ENCODE results near the gene EPHA2.

Gene EPHA2

DNA sequence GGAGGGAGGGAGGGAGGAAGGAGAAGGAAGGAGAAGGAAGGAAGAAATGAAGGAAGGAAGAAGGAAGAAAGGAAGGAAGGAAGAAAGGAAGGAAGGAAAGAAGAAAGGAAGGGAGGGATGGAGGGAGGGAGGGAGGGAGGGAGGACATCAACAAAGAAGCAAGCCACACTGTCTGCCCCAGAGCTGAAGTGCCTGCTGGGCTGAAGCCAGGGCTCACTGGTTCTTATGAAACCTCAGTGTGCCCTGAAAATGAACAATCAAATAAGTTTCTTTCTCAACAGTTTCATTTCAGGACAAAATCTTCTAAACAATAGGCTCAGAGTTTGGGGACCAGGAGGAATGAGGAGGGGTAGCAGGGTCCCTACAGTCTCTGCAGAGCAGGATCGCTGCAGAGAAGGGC lies 35.4 kb upstream of the EPHA2 start:
- H3K4me3 ChIP-seq (ENCODE audit: low read length): no peak overlapping the region
- no peak for TF ChIP-seq ZNF274 (IDR thresholded peaks at IDR 0.05; ENCODE audit: low read depth, low read length)

DNA sequence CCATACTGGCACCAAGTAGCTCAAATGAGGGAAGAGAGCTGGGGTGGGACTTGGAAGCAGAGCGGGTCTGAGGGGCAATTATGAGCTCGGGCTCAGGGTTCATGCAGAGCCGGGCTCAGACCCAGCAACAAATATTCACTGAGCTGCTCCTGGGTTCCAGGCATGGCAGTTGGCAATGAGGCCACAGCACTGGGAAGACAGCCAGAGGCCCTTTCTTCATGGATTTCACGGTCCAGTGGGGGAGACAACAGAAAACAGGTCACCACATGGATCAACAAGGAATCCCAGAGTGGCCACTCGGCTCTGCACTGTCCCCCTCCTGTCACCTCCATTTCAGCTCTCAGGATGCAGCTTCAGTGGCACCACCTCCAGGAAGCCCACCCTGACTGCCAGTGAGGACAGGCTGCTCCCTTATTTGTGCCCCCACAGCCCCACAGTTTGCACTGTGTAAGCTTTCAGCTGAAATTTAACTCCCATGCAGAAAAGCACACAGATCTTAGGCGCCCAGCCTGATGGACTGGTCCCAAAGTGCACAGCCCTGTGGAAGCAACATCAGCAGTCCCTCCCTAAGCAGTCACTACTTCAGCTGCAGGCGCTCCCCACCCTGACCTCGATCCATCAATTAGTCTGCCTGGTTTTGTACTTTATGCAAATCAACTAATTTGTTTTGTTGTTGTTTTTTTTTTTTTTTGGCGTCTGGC lies 34.2 kb upstream of the EPHA2 start:
- TF ChIP-seq ZNF274 (IDR thresholded peaks at IDR 0.05; ENCODE audit: low read depth, low read length): no peak
- H3K4me3 ChIP-seq (ENCODE audit: low read length): no peak overlapping the region

DNA sequence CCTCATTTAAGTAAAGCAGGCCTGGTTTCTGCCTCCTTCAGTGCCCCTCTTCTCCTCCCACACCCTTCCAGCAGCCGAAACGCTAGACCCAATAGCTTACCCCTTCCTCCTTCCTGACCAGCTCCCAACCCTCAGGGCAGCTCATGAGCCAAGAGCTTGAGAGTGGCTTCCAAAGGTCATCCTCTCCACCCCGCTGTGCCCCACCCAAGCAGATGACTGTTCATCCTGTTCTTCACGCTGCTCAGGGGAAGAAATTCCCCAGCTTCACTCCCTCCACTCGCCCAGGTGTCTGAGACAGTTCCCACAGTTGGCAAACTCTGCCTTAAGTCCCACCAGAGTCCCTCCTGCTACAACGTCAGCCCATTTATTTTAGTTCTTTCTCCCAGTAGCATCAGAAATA lies 33.1 kb upstream of the EPHA2 start:
- H3K4me3 ChIP-seq (ENCODE audit: low read length): no peak overlapping the region
- TF ChIP-seq ZNF274 (IDR thresholded peaks at IDR 0.05; ENCODE audit: low read depth, low read length): no peak

DNA sequence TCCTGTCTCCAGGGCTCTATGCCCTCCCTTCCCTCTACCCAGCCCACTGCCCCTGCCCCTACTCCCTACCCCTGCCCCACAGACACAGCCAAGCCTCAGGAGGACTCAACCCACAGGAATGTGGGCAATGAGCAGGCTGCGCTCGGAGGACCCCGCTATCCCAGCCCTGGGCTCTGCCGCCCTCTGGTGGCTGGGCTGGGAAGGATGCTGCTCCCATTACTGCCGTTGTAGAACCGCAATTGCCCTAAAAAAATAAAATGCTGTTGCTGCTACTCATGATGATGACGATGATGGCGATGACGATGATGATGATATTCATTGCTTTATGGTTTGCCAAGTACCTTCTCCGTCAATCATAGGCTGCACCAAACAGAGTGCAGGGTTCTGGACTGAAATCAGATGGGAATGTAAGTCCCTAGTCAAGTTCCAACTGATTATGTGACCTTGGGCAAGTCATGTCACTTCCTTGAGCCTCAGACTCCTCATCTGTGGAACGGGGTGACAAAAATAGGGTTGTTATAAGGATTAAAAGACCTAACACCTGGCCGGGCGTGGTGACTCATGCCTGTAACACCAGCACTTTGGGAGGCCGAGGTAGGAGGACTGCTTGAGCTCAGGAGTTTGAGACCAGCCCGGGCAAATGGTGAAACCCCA lies 32.0 kb upstream of the EPHA2 start:
- H3K4me3 ChIP-seq (ENCODE audit: low read length): no peak overlapping the region
- TF ChIP-seq ZNF274 (IDR thresholded peaks at IDR 0.05; ENCODE audit: low read depth, low read length): no peak

DNA sequence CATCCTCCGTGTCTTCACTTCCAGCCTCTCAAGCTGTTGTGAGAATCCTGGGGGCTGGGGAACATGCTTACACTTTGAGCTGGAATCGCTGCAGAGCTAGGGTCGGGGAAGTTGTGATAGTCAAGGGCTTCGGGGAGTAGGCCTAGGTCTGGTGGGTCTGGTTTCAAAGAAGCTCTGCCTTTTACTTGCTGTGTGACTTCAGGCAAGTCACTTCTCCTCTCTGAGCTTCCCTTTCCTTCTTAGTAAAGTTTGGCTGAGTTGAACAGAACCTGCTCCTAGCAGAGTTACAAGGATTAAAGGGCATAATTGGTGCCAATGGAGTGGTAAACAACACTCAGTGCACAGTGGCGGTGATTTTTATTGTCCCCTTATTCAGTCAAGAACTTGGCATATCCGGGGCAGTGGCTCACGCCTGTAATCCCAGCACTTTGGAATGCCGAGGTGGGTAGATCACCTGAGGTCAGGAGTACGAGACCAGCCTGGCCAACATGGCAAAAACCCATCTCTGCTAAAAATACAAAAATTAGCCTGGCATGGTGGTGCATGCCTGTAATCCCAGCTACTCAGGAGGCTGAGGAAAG lies 30.9 kb upstream of the EPHA2 start:
- no peak for TF ChIP-seq ZNF274 (IDR thresholded peaks at IDR 0.05; ENCODE audit: low read depth, low read length)

DNA sequence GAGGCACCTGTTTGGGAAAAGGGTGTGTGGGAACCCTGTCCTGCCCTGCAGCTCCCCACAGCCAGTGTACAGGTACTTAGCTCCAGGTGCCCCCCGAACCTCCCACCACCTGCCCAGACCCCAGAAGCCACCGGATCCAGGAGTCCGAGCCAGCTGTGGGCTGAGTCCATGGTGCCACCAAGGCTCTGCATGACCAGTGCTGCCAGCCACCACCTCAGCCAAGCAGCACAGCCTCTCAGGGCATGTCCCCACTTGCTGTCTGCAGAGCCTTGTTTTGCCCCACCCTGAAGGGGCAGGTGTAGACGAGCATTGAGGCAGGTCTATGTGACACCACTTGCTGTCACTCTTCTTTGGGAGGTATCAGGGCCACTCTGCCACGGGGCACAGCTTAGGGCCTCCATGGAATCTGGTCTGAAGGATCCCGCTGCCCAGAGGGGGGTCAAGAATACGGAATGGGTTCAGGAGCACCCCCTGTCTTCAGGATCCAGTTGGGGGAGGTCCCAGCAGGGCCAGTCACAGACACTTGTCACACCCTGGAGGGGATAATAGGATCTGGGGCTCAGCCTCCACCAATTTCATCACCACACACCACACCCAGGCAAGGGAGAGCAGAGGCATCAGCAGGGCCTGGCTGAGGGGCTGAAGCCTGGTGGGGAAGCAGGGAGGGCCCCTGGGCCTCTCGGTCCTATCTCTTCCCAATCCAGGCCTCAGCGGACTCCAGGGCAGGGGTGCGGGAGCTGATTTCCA lies 28.9 kb upstream of the EPHA2 start:
- no peak overlapping the region for H3K4me3 ChIP-seq (ENCODE audit: low read length)
- TF ChIP-seq ZNF274 (IDR thresholded peaks at IDR 0.05; ENCODE audit: low read depth, low read length): no peak

More for the DNA sequence above, 30.9 kb upstream of the EPHA2 start:
- no peak overlapping the region for H3K4me3 ChIP-seq (ENCODE audit: low read length)

DNA sequence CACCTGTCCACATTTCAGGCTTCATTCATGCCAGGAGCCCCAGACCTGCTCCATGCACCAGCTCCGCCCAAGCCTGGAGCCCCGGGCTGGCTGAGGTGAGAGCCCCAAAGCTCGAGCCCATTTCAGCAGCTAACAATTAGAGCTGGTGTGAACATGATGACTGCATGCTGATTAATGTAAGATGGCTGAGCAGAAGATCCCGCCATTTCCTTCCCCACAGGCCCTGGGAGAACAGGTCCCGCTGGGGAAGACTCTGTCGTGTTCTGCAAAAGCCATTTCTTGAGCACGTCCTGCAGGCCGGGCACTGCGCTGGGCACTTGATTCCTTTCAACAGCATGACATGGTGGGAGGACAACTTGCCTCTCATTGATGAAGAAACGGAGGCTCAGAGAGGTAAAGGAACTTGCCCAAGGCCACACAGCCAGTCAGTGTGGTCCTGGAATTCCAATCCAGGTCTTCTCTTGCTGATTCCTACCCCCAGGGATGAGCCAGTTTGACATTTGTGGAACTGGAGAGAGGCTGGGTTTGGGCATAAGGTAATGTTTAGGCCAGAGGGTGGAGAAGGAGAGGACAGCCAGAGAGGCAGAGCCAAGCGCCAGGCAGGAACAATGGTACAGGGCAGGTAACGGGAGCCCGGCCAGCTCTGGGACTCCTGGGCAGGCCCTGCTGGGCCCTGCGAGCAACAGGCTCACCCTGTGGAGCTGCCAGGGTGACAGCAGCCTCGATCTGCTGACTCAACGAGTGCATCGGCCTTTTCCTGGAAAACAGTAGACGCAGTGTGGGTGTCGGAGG lies 28.1 kb upstream of the EPHA2 start:
- TF ChIP-seq ZNF274 (IDR thresholded peaks at IDR 0.05; ENCODE audit: low read depth, low read length): no peak
- no peak overlapping the region for H3K4me3 ChIP-seq (ENCODE audit: low read length)

DNA sequence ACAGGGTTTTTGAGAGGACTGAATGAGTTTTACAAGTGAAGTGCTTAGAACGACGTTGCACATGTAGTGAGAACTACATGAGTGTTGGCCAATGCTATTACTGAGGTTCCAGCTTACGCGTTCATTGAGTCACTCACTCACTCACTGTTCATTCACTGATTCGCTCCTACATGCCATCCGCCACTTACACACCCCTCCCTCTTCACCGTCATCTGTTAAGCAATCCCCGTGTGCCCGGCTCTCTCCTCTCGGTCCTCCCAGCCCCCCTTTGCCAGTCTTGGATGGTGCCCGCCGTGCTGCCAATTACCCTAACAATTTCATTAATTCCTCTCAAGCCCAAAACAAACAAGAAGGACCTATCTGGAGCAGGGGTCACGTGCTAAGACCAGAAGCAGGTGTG lies 27.3 kb upstream of the EPHA2 start:
- no peak for TF ChIP-seq ZNF274 (IDR thresholded peaks at IDR 0.05; ENCODE audit: low read depth, low read length)
- H3K4me3 ChIP-seq (ENCODE audit: low read length): no peak overlapping the region

DNA sequence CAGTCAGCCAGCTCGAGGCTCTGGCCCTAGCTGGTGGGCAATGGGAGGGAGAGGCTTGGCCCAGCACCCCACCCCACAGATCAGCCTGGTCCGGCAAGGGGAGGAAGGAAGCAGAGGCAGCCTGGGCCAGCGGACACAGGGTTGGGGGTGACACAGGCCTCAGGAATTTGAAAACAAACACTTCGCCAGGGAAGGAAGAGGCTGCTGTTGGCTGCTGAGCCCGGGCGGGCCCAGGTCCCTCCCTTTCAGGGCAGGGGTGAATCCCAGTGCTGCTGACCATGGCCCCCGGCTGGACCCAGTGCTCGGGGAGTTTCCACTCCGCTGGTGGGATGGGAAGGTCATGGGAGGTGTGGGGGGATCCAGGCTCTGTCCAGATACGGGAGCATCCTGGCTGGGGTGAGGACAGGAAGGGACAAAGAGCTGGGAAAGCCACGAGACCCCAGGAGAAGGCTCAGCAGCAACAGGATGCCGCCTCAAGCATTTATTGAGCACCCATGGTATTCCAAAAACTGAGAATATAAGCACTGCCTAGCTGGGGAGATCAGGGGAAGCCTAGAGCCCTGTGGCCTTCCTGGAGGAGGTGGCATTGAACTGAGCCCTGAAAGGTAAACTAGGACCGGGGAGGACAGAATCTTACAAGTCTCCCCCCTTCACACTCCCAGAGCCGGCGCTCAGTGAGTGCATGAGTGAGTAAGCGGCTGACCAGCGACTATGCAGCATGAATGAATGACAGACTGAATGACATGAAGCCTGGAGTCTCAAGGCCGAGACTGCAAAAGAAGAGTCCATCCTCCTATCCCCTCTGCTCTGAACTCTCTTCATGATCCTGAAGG lies 26.2 kb upstream of the EPHA2 start:
- H3K4me3 ChIP-seq (ENCODE audit: low read length): no peak overlapping the region
- no peak for TF ChIP-seq ZNF274 (IDR thresholded peaks at IDR 0.05; ENCODE audit: low read depth, low read length)

DNA sequence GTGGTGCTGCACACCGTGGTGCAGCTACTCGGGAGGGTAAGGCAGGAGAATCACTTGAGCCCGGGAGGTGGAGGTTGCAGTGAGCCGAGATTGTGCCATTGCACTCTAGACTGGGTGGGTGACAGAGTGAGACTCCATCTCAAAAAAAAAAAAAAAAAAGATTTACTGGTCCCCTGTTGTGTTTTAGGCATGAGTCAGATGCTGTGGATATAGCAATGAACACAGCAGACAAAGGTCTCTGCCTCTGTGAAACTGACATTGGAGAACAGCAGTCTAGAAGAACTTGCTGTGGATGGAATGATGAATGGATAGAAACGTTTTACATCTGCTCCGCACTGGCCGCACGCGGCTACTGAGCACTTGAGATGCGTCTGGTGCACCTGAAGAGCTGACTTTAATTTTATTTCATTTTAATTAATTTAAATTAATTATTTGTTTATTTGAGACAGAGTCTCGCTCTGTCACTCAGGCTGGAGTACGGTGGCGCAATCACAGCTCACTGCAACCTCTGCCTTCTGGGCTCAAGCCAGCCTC lies 24.5 kb upstream of the EPHA2 start:
- H3K4me3 ChIP-seq (ENCODE audit: low read length): no peak overlapping the region
- TF ChIP-seq ZNF274 (IDR thresholded peaks at IDR 0.05; ENCODE audit: low read depth, low read length): no peak

DNA sequence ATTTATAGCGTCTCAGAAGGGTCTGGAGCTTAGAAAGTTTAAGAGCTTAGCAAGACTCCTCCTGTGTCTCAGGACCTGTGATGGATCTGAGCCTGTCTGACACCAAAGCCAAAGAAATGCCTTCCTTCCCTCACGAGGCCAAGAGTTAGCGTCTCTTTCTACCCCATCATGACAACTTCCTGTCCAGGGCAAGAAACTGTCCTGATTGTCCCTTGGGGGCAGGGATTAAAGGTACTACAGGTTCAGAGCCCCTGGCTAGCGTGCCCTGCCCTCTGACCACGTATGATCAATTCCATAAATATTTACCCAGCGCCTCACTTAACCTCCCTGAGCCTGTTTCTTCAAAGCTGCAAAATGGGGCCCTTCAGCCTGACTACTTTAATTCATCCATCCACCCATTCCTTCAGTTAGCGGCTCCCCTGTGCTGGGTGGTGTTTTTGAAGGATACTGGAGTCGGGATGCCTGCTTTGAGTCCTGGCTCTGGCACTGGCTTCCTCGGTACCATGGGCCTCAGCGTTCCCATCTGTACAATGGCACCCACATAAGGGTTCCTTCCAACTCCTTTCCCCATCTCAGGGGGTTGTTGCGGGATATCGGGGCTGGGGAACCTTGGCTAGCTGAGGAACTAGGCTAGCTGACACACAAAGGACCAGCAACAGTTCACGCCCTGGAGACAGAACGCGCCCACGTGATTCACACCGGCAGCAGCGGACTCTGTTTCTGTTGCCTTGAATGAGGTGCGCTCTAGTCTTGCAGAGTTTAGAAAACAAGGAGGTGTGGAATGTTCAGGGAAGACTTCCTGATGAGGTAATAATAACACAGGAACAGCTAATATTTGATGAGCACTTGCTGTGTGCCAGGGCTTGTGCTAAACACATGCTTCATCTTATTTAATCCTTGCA lies 23.0 kb upstream of the EPHA2 start:
- H3K4me3 ChIP-seq (ENCODE audit: low read length): no peak overlapping the region
- no peak for TF ChIP-seq ZNF274 (IDR thresholded peaks at IDR 0.05; ENCODE audit: low read depth, low read length)

DNA sequence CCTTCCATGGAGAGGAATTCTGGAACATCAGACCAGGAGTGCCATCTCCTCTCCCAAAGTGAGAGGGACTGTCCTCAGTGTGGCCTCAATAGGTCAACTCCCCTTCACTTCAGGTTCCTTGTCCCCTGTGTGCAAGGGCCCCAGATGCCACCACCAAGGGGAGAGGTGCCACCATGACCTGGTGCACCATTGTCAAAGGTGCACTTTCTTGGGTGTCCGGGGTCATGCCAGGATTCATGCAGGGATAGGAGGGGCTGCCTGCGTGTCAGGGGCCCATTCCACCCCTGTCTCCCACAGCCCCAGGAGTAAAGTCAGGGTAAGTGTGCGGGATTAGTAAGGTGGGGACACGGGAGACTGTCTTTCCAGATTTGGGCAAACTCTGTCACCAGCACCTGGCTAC lies 21.4 kb upstream of the EPHA2 start:
- no peak for TF ChIP-seq ZNF274 (IDR thresholded peaks at IDR 0.05; ENCODE audit: low read depth, low read length)
- H3K4me3 ChIP-seq (ENCODE audit: low read length): no peak overlapping the region

Data from GM08714 (cell line).